ENCODE data around the gene KICS2. TPM values are rescaled to one million over a fixed set of nuclear protein-coding genes. Genes with fewer than 3 reads are reported as not detected.

Gene KICS2
- total RNA-seq, 3 donors from 2014 or later = 10.2 to 17.9 (median 15.7) TPM

DNA sequence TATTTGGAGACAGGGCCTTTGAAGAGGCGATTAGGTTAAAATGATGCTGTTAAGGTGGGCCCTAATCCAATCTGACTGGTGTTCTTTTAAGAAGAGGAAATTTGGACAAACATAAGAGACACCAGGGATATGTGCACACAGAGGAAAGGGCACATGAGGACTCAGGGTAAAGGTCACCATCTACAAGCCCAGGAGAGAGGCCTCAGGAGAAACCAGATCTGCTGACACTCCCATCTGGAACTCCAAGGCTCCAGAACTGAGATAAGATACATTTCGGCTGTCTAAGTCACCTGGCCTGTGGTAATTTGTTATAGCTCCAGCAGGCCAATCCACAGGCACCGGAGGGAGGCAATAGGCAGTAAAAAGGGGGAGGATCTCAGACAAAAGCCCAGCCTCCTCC, 48.6 kb downstream of the KICS2 start:
- Histone ChIP-seq H3K4me3 (no peak overlapping the region), H3K27ac (no peak overlapping the region), H3K4me1 (no peaks in the 10 kb centered on the region), H3K27me3 (no peaks in the 10 kb centered on the region), H3K9me3 (no peaks in the 10 kb centered on the region), H3K36me3 (no peaks in the 10 kb centered on the region)
- no peak for TF ChIP-seq POLR2A (IDR thresholded peaks at IDR 0.05)
- TF ChIP-seq, protein P1, sequence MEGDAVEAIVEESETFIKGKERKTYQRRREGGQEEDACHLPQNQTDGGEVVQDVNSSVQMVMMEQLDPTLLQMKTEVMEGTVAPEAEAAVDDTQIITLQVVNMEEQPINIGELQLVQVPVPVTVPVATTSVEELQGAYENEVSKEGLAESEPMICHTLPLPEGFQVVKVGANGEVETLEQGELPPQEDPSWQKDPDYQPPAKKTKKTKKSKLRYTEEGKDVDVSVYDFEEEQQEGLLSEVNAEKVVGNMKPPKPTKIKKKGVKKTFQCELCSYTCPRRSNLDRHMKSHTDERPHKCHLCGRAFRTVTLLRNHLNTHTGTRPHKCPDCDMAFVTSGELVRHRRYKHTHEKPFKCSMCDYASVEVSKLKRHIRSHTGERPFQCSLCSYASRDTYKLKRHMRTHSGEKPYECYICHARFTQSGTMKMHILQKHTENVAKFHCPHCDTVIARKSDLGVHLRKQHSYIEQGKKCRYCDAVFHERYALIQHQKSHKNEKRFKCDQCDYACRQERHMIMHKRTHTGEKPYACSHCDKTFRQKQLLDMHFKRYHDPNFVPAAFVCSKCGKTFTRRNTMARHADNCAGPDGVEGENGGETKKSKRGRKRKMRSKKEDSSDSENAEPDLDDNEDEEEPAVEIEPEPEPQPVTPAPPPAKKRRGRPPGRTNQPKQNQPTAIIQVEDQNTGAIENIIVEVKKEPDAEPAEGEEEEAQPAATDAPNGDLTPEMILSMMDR (IDR thresholded peaks at IDR 0.05) = no peak
- no peak for TF ChIP-seq POLR2AphosphoS5 (IDR thresholded peaks at IDR 0.05)
- DNase-seq (ENCODE audit: low spot score in 2 of 2) = no peak
- intact Hi-C loops (cut with DNase I; ENCODE audit: low total_unique reads) = no loop called here

Other genes starting within 250 kb of the KICS2 start
- not detected for gene C12orf56, start 168.5 kb upstream of the KICS2 start, total RNA-seq
- gene XPOT, start 182.1 kb upstream of the KICS2 start, total RNA-seq = 10 to 100 TPM; 41.0 to 71.0 (median 52.7) TPM
- gene TBK1, start 229.8 kb upstream of the KICS2 start, total RNA-seq = 10 to 100 TPM; 27.7 to 43.9 (median 40.6) TPM